Heart right ventricle (tissue), 16 donors: ENCODE measurements around the gene ZSCAN23. TPM values are rescaled to one million over a fixed set of nuclear protein-coding genes. Genes with fewer than 3 reads are reported as not detected.
A peak's percentile ranks its signal among the peaks of the same experiment; 100 is the strongest.

ENCODE experiments used
- ATAC-seq, 8 donors: fragments of 200-7000 bp; cut with Tn5 transposase; one replicate each; pipeline ENCODE4 v1.9.1; 2020; ENCODE audit warnings: mild to moderate bottlenecking in 8 of 8, moderate library complexity in 8 of 8, moderate number of reproducible peaks in 1 of 8
- DNase-seq, 2 donors: peaks; one replicate each; pipeline ENCODE4 v3.0.0-alpha.2; 2020
- H3K27ac ChIP-seq, 10 donors: fragments of 200-600 bp; sonication (generic) in 2 of 10; one replicate each; pipeline versions ENCODE4 v1.5.0 to v1.8.0; 2020 to 2022; ENCODE audit warnings: mild to moderate bottlenecking in 3 of 10
- H3K27me3 ChIP-seq, 7 donors: fragments of 200-600 bp; one replicate each; pipeline ENCODE4 v1.8.0; 2021 to 2022; ENCODE audit warnings: mild to moderate bottlenecking in 2 of 7
- H3K36me3 ChIP-seq, 9 donors: fragments of 200-600 bp; sonication (generic) in 1 of 9; one replicate each; pipeline versions ENCODE4 v1.5.0 to v1.8.0; 2020 to 2022; ENCODE audit warnings: mild to moderate bottlenecking in 2 of 9
- H3K4me1 ChIP-seq, 9 donors: fragments of 200-600 bp; sonication (generic) in 1 of 9; one replicate each; pipeline versions ENCODE4 v1.5.0 to v1.8.0; 2020 to 2022; ENCODE audit warnings: mild to moderate bottlenecking in 4 of 9
- H3K4me3 ChIP-seq, 10 donors: fragments of 200-600 bp; sonication (generic) in 2 of 10; one replicate each; pipeline versions ENCODE4 v1.5.0 to v1.8.0; 2020 to 2022; ENCODE audit warnings: mild to moderate bottlenecking in 7 of 10, moderate library complexity in 2 of 10
- H3K9me3 ChIP-seq, 11 donors: fragments of 200-600 bp in 10 of 11; sonication (generic) in 2 of 11; one replicate each; pipeline versions ENCODE4 v1.5.0 to v1.8.0; 2013 to 2022; ENCODE audit warnings: mild to moderate bottlenecking in 2 of 11, control low read depth in 1 of 11, moderate library complexity in 1 of 11
- WGBS, 2 donors: extraction: QIAGEN DNeasy Blood & Tissue Kit; methylation state at CpG; one replicate each; pipeline ENCODE4 v1.1.7; 2013; ENCODE audit warnings: inconsistent platforms in 1 of 2; 5-methylcytosine and 5-hydroxymethylcytosine counted together
- intact Hi-C, 10 donors: fragments of 100-400 bp; cut with DNase I; formaldehyde crosslinking; loops; one replicate each; pipeline versions ENCODE4 v1.11.1 to v1.14.2; 2022
- long read RNA-seq, 3 donors: library from polyadenylated mRNA; unstranded; transcript quantifications; one replicate each; pipeline ENCODE4 v2.0.0, GENCODE V29; 2020 to 2021
- polyA plus RNA-seq, 2 donors: library from polyadenylated mRNA; stranded (reverse); fragments of 200-250 nt; gene quantifications; one replicate each; pipeline ENCODE4 v1.2.3, GENCODE V29; 2013
- total RNA-seq, 10 donors: library from RNA; stranded (reverse); fragmentation: NEBNext Ultra II Directional in 3 of 10; extraction: Animal tissue kit (Norgen Biotek cat#: 25700) in 3 of 10; gene quantifications; one replicate each; pipeline versions ENCODE4 v1.2.1 to v1.2.4, GENCODE V29; 2021 to 2023
- TF ChIP-seq, protein P1 (sequence below), 9 donors: fragments of 200-600 bp; sonication (generic) in 2 of 9; IDR thresholded peaks; one replicate each; pipeline versions ENCODE4 v1.5.0 to v1.8.0; 2021 to 2022; ENCODE audit warnings: antibody characterized with exemption in 9 of 9, mild to moderate bottlenecking in 5 of 9, moderate library complexity in 1 of 9
- donor health status: Arrhythmogenic right ventricular cardiomyopathy.
- donor health status: ischemic (EF 13 %, LVEDD 7.1; RV severe dilation, severe dysfunction).
- donor health status: healthy with polysubstance abuse.
- donor health status: DM: no; HTN: yes; CAD: no.
- donor health status: DM: no; HTN: no; CAD: no.
- donor health status: ischemic (EF 25% LVEDD 6.9; RV normal size, moderate dysfunction).
- donor health status: ischemic (EF 25% LVEDD 5.7; RV mildly dilated, moderate dysfunction).
- donor health status: healthy.
- donor health status: DM: yes; HTN: yes; CAD: no.
- donor health status: Ischemic cardiomyopathy.
- donor health status: ischemic (EF 35%, LVEDD 5.7; RV mildly dilated, moderate dysfunction).
- donor health status: nonischemic (EF 11% LVEDD 7.7; RV severe dilation, severe dysfunction).
- donor health status: DM: yes; HTN: yes; CAD: no.
- donor health status: PGD.
- donor health status: ischemic (EF 29% LVEDD 5.4; RV normal size, mild dysfunction).
- donor health status: nonischemic (EF 23%, LVEDD 6.1; RV moderate dilation, normal function).

The ZSCAN23 gene
- total RNA-seq (1 to 10 TPM in 9 of 10 donors, under 1 TPM in 1; 0.98 to 2.7 (median 1.3) TPM), polyA plus RNA-seq (under 1 TPM; 0.26 to 0.44 TPM)
- long read RNA-seq, donor 1, partial matches to known transcripts, result 0 of 2 reads
- long read RNA-seq, donor 1, other reads (novel, unspliced or antisense), result 2 of 2 reads
- long read RNA-seq, donor 2, result 0 reads
- long read RNA-seq, donor 3, partial matches to known transcripts, result 0 of 3 reads
- long read RNA-seq, donor 3, other reads (novel, unspliced or antisense), result 3 of 3 reads

GRCh38 chr6:28443112-28443773 is at the start of gene ZSCAN23:
TSS of gene ZSCAN23 (minus strand) at chr6:28443491. CDS start at chr6:28436266, 7,225 bp downstream.
- 0 to 1% methylated on average over 32 of the region's 32 CpGs for WGBS, 2 donors
- DNase-seq (peak; percentile 71 to 77), ATAC-seq (peak; percentile 88 to 99 (median 96))
- peak within 1 kb of the TSS in 8 of 10 donors; percentile 43 to 75 (median 62) for H3K27ac ChIP-seq
- H3K4me3 ChIP-seq, result peak within 1 kb of the TSS; percentile 48 to 93 (median 72)
- peaks cover 0 to 17% (median 10%) of the 10 kb centered on the region in 9 donors for H3K4me1 ChIP-seq
- H3K27me3 ChIP-seq, result peaks cover 0 to 44% (median 24%) of the 10 kb centered on the region in 7 donors
- TF ChIP-seq, protein P1, sequence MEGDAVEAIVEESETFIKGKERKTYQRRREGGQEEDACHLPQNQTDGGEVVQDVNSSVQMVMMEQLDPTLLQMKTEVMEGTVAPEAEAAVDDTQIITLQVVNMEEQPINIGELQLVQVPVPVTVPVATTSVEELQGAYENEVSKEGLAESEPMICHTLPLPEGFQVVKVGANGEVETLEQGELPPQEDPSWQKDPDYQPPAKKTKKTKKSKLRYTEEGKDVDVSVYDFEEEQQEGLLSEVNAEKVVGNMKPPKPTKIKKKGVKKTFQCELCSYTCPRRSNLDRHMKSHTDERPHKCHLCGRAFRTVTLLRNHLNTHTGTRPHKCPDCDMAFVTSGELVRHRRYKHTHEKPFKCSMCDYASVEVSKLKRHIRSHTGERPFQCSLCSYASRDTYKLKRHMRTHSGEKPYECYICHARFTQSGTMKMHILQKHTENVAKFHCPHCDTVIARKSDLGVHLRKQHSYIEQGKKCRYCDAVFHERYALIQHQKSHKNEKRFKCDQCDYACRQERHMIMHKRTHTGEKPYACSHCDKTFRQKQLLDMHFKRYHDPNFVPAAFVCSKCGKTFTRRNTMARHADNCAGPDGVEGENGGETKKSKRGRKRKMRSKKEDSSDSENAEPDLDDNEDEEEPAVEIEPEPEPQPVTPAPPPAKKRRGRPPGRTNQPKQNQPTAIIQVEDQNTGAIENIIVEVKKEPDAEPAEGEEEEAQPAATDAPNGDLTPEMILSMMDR (IDR thresholded peaks at IDR 0.05), result no peak
- no peaks in the 10 kb centered on the region for H3K36me3 ChIP-seq
- no peaks in the 10 kb centered on the region for H3K9me3 ChIP-seq
- intact Hi-C loops, result no loop called here

DNA sequence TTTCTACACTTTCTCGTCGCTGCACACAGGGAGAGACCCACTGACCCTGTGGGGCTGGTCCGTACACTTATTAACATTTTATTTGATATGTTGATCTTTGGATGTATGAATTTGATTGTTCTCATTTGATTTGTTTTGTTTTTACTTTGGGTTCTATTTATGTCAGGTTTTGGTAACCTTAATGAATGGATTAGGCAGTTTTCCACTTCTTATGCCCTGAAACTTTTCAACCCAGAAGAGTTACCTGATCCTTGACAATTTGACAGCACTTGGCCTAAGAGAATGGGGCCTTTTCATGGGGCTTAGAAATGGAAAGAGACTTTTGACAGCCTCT is 48.7 kb upstream of the ZSCAN23 start:
- Histone ChIP-seq H3K4me3 (no peak overlapping the region), H3K36me3 (no peaks in the 10 kb centered on the region), H3K27ac (no peak overlapping the region), H3K9me3 (no peaks in the 10 kb centered on the region), H3K4me1 (peaks cover 0 to 10% (median 0%) of the 10 kb centered on the region in 9 donors), H3K27me3 (peaks cover 0 to 98% (median 66%) of the 10 kb centered on the region in 7 donors)
- no peak for DNase-seq
- no peak for ATAC-seq
- 41 to 44% methylated on average over 3 of the region's 3 CpGs for WGBS, 2 donors
- intact Hi-C loops, result no loop called here
- TF ChIP-seq, protein P1 (IDR thresholded peaks at IDR 0.05), result no peak

- intact Hi-C loops, result no loop called here
- Histone ChIP-seq H3K27me3 (peaks cover 0 to 98% (median 65%) of the 10 kb centered on the region in 7 donors), H3K9me3 (no peaks in the 10 kb centered on the region), H3K4me3 (peak overlapping the region in 9 of 10 donors; percentile 4 to 49 (median 35)), H3K4me1 (peaks cover 0 to 10% (median 0%) of the 10 kb centered on the region in 9 donors), H3K36me3 (no peaks in the 10 kb centered on the region), H3K27ac (peak overlapping the region in 1 of 10 donors; percentile 47)
- TF ChIP-seq, protein P1 (IDR thresholded peaks at IDR 0.05), result no peak
- 13% methylated on average over 23 of the region's 23 CpGs for WGBS, 2 donors
- DNase-seq (no peak), ATAC-seq (peak in 1 of 8 donors; percentile 59)
Observed at GRCh38 chr6:28490205-28490890, 47.1 kb upstream of the ZSCAN23 start.
